A673 (cell line): Measurements from ENCODE around the gene PRDM4.

Source experiments
- CTCF ChIP-seq: fragments of 300-800, 200-600 bp; sonication (generic); conservative IDR thresholded peaks from 2 replicates; pipeline ENCODE4 v1.5.1; 2017; ENCODE audit warnings: low read depth, mild to moderate bottlenecking, antibody characterized with exemption, low read length, moderate library complexity, mixed read lengths
- EZH2 ChIP-seq: fragments of 200-600 bp; sonication (generic); IDR thresholded peaks from 2 replicates; pipeline ENCODE4 v1.6.1; 2017; ENCODE audit warnings: borderline replicate concordance, low read depth, mild to moderate bottlenecking, mixed read lengths, antibody characterized with exemption, low read length; ENCODE audit not compliant: poor library complexity, severe bottlenecking

GRCh38 chr12:107734139-107734538 is 26.8 kb downstream of the PRDM4 start:
- TF ChIP-seq CTCF: no peak
- no peak for TF ChIP-seq EZH2
